Activated CD4-positive, alpha-beta memory T cell treated with anti-CD3 and anti-CD28 coated beads, Interleukin-2, amount 10 ng/mL, durations not matched to agents 7 days and 5 days (primary cell): ENCODE results near the gene SS18L1. TPM values are rescaled to one million over a fixed set of nuclear protein-coding genes. Genes with fewer than 3 reads are reported as not detected.

Source experiments
- CTCF ChIA-PET: fragments of 350-600 bp; sonication (Branson Sonifier 250); formaldehyde crosslinking; loops from one replicate; lab custom pipeline; 2021; ENCODE audit warnings: antibody characterized with exemption, inconsistent platforms; lab: Charles Lee
- POLR2A ChIA-PET: fragments of 350-600 bp; sonication (Branson Sonifier 250); formaldehyde crosslinking; loops from one replicate; lab custom pipeline; 2021; ENCODE audit warnings: antibody characterized with exemption; lab: Charles Lee
- DNase-seq: peaks from one replicate; pipeline ENCODE4 v3.0.0-alpha.2; 2020
- H3K27ac Mint-ChIP-seq: one replicate; pipeline ENCODE4 v1.8.0; 2021; ENCODE audit warnings: mild to moderate bottlenecking, mixed read lengths
- H3K27me3 Mint-ChIP-seq: one replicate; pipeline ENCODE4 v1.8.0; 2021; ENCODE audit warnings: mixed read lengths
- H3K36me3 Mint-ChIP-seq: one replicate; pipeline ENCODE4 v1.8.0; 2021; ENCODE audit warnings: low read depth, mixed read lengths
- H3K4me1 Mint-ChIP-seq: one replicate; pipeline ENCODE4 v1.8.0; 2021; ENCODE audit warnings: mixed read lengths
- H3K4me3 Mint-ChIP-seq: one replicate; pipeline ENCODE4 v1.8.0; 2021; ENCODE audit warnings: mild to moderate bottlenecking, mixed read lengths
- H3K9me3 Mint-ChIP-seq: one replicate; pipeline ENCODE4 v1.8.0; 2021; ENCODE audit warnings: mixed read lengths
- total RNA-seq, 2 experiments: library from RNA; stranded (reverse); gene quantifications; one replicate each; pipeline ENCODE4 v1.2.3, GENCODE V29; 2021

SS18L1 gene
- total RNA-seq, 2 experiments from 2014 or later = 15.1 to 16.7 TPM

DNA sequence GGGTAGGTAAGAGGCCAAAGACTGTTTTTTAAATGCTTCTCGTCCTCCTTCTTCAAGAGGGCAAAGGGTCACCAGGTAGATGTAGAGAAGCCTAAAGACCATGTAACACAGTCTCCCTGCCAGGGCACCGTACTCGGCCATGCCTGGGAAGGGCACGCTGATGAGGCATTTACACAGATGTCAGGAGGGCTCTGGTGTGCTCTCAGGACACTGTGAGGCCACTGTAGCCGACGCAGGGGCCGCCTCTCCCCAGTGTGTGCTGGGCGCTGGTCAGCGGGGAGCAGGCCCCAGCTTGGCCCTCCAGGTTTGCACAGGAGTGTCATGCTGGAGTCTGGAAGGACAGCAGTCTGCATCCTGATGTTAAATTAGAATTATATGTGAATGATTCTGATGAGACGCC, 32.1 kb downstream of the SS18L1 start:
- ChIA-PET POLR2A (no interaction called here), CTCF (no interaction called here)
- H3K9me3 Mint-ChIP-seq = no peaks in the 10 kb centered on the region
- H3K4me3 Mint-ChIP-seq = no peak overlapping the region
- H3K27me3 Mint-ChIP-seq = no peaks in the 10 kb centered on the region
- no peak overlapping the region for H3K27ac Mint-ChIP-seq
- no peaks in the 10 kb centered on the region for H3K4me1 Mint-ChIP-seq
- DNase-seq = no peak
- H3K36me3 Mint-ChIP-seq = peaks cover 5% of the 10 kb centered on the region

DNA sequence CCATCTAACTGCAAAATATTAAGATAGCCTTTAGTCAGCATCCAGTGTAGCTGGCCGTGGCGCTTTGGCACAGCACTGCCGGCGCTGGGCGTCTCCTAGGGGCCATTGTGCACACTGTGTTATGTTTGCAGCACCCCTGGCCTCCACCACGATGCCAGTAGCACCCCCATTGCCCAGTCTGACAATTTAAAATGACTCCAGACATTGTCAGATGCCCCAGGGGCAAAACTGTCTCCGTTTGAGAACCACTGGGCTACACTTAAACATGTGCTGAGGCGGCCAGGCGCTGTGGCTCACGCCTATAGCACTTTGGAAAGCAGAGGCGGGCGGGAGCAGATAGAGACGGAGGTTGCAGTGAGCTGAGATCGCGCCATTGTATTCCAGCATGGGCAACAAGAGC, 33.3 kb downstream of the SS18L1 start:
- peaks cover 8% of the 10 kb centered on the region for H3K36me3 Mint-ChIP-seq
- POLR2A ChIA-PET = no interaction called here

DNA sequence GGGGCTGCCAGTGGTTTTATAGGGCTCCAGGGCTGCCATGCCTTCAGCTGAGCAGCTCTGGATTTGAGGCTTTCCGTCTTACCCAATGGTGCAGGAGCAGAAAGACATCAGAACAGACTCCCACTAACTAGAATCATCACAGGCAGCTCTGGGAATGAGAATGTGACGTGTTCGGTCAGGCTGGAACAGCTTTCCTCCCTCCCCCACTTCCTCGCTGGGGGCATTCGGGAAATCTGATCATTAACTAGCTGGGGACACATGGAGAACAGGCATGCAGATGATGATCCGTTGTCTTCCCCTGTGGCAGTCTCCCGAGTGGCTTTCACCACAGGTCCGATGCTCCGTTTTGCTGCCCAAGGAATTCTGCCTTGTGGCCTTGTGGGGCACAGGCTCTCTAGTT, 33.7 kb downstream of the SS18L1 start:
- no peak for DNase-seq
- H3K4me3 Mint-ChIP-seq = no peak overlapping the region
- peaks cover 8% of the 10 kb centered on the region for H3K4me1 Mint-ChIP-seq
- no peaks in the 10 kb centered on the region for H3K9me3 Mint-ChIP-seq
- ChIA-PET POLR2A (no interaction called here), CTCF (no interaction called here)
- H3K27me3 Mint-ChIP-seq = no peaks in the 10 kb centered on the region
- H3K36me3 Mint-ChIP-seq = peaks cover 10% of the 10 kb centered on the region
- H3K27ac Mint-ChIP-seq = no peak overlapping the region

More for the DNA sequence above, 33.3 kb downstream of the SS18L1 start:
- H3K27ac Mint-ChIP-seq = no peak overlapping the region
- no peak overlapping the region for H3K4me3 Mint-ChIP-seq
- H3K27me3 Mint-ChIP-seq = no peaks in the 10 kb centered on the region
- CTCF ChIA-PET = no interaction called here
- H3K9me3 Mint-ChIP-seq = no peaks in the 10 kb centered on the region
- H3K4me1 Mint-ChIP-seq = peaks cover 3% of the 10 kb centered on the region
- DNase-seq = no peak

DNA sequence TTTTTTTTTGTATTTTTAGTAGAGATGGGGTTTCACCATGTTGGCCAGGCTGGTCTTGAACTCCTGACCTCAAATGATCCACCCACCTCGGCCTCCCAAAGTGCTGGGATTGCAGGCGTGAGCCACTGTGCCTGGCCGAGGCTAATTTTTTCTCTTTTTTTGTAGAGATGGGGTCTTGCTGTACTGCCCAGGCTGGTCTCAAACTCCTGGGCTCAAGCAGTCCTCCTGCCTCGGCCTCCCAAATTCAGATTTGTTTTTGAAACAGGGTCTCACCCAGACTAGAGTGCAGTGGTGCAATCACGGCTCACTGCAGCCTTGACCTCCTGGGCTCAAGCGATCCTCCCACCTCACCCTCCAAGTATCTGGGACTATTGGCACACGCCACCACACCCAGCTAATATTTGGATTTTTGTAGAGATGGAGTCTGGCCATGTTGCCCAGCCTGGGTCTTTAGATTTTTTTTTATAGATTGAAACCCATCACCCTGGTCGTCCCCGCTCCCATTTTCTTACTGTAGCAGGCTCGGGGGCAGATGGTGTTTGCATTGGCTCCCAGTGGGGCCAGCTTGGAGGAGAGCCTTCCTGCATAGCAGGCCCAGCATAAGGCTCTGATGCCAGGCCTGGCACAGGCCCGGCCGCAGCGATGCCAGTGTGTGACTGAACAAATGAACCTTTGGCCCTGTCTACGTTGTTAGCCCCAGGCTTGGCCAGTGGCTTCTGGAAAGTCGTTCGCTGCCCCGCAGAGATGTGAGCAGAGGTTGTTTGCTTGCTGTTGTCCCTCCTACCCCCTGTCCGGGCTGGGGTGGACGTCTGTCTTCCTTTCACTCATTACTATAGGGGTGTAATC, 35.0 kb downstream of the SS18L1 start:
- Mint-ChIP-seq H3K4me3 (no peak overlapping the region), H3K9me3 (no peaks in the 10 kb centered on the region), H3K4me1 (peaks cover 12% of the 10 kb centered on the region), H3K36me3 (peaks cover 10% of the 10 kb centered on the region), H3K27me3 (no peaks in the 10 kb centered on the region), H3K27ac (no peak overlapping the region)
- DNase-seq = no peak
- CTCF ChIA-PET = interaction anchor here (0.6 kb wide), 1 partner anchor 9 kb away, joined by 3 read pairs; no protein-coding TSS in a partner anchor
- POLR2A ChIA-PET = no interaction called here

DNA sequence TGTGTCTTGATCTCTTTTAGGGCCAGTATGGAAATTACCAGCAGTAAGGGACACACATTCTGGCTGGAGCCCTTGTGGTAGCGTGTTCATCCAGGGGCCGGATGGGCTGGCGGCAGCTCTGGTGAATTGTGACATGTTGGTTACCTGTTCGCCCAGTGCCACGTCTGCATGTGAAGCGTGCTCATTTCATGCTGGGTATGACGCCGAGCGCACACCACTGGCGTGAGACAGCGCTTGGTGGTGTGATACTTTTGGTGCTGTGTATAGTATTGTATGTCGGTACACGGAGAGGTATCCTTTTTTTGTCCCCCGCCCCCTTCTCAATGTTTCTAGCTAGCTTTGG, 35.6 kb downstream of the SS18L1 start:
- ChIA-PET POLR2A (no interaction called here), CTCF (no interaction called here)
- Mint-ChIP-seq H3K4me1 (peaks cover 17% of the 10 kb centered on the region), H3K9me3 (no peaks in the 10 kb centered on the region), H3K27me3 (no peaks in the 10 kb centered on the region), H3K4me3 (no peak overlapping the region), H3K27ac (no peak overlapping the region), H3K36me3 (peaks cover 9% of the 10 kb centered on the region)
- no peak for DNase-seq

DNA sequence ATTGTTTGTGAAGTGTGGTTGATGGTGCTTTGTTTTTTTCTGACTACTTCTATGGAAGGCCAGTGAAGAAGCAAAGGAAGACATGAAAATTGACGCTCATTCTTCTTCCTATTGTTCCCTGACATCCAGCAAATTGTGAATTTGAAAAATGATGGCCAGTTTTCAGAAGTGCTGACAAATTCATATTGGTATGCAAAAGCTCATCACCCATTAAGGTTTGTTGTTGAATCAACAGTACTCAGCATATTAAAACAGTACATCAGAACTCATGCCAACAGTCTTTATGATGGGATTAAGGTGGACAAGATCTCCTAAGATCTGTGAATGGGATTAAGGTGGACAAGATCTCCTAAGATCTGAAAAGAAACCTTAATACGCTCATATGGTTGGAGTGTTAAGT, 38.2 kb downstream of the SS18L1 start:
- Mint-ChIP-seq H3K4me1 (peaks cover 31% of the 10 kb centered on the region), H3K4me3 (peak overlapping the region; percentile 92), H3K9me3 (no peaks in the 10 kb centered on the region), H3K27ac (peak overlapping the region; percentile 88), H3K27me3 (no peaks in the 10 kb centered on the region), H3K36me3 (peaks cover 8% of the 10 kb centered on the region)
- DNase-seq = no peak
- POLR2A ChIA-PET = interaction anchor here (0.8 to 2.6 kb wide), 3 partner anchors 39 to 119 kb away, joined by 3 to 21 read pairs (median 12); partner anchors contain the start of genes PSMA7 and SS18L1
- CTCF ChIA-PET = no interaction called here

DNA sequence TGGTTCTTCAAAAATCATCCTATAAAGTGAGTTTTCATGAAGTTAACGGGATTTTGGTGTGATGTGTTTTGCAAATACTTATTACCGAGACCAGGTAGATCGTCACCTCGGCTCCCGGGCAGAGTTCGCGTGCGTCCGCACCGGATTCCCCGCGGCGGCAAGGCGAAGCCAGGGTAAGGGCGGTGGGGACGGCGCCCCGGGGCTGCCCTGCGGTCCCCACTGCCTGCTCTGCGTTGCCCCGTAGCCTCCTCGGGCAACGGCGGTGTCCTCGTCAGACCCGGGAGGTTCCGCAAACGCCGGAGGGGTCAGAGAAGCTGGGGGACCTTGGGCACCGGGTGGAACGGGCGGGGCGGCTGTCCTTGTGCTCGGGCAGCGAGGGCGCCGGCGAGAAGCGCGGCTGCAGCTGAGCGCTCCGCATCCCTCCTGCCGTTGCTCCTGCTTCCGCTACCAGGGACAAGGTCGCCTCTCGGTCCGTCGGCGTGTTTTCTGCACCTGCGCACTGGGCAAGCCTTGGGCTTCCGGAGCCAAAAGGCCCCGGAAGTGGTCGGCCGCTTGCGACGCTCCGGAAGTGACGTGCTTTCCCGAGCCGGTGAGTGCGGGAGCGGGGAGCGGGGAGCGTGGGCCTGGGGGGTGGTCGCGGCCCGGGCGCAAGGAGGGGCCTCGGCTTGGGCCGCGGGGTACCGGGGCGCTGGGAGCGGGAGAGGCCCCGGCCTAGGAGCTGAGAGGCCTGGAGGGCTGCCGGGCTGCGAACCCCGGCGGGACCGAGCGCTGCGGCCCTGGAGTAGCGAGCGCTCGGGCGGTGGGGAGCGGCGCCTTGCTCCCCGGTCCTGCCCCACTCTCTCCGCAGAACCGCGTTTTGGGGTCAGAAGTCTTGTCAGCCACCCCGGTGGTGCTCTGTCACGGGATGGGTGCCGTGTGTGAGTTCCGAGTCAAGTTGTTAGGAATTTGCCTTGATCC, 39.2 kb downstream of the SS18L1 start, which contains the start of gene MTG2:
TSS of gene MTG2 (plus strand) at position 560 of the 957 bp plus-strand sequence. CDS start 10,393 bp downstream, outside the sequence.
- Mint-ChIP-seq H3K4me1 (peaks cover 38% of the 10 kb centered on the region), H3K9me3 (no peaks in the 10 kb centered on the region), H3K4me3 (peak within 1 kb of the TSS; percentile 92), H3K36me3 (peaks cover 8% of the 10 kb centered on the region), H3K27ac (peak within 1 kb of the TSS; percentile 88), H3K27me3 (no peaks in the 10 kb centered on the region)
- DNase-seq = peak; percentile 95
- ChIA-PET POLR2A (interaction anchor here (0.7 to 2.6 kb wide), 5 partner anchors 40 to 116 kb away, joined by 3 to 21 read pairs (median 4); partner anchors contain the start of genes LSM14B, PSMA7 and SS18L1), CTCF (no interaction called here)

DNA sequence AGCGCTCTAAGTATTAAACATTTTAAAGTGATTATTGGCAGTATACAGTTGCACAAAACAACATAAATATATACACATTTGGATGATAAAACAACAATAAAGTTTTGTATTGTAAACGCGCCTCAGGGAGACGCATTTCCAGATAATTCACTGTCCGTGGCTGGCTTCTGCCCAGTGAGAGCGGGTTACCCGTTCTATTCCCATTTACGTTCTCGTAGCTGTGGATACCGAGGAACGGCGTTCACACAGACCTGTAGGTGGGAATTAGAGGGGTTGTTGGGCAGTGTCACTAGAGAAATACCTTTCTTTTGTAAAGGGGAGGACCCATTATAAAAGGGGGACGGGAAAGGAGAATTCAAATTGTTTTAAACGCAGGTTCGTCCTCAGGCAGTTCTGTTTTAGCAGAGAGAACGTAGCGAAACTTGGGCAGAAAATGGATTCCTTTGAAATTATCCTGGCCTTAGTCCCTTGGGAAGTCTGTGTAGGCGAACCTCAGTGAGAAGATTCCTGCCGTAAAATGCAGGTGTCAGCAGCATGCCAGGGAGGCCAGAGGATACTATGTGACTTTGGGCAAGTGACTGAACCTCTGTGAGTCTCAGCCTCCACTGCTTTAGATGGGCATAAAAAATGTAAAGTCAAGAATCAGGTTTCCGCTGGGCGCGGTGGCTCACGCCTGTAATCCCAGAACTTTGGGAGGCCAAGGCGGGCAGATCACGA, 40.0 kb downstream of the SS18L1 start:
- DNase-seq = no peak
- Mint-ChIP-seq H3K9me3 (no peaks in the 10 kb centered on the region), H3K27me3 (no peaks in the 10 kb centered on the region), H3K4me1 (peaks cover 39% of the 10 kb centered on the region), H3K4me3 (peak overlapping the region; percentile 92), H3K27ac (peak overlapping the region; percentile 79), H3K36me3 (peaks cover 8% of the 10 kb centered on the region)
- POLR2A ChIA-PET = interaction anchor here (0.8 to 2.6 kb wide), 4 partner anchors 41 to 117 kb away, joined by 3 to 21 read pairs (median 8); partner anchors contain the start of genes LSM14B, PSMA7 and SS18L1
- CTCF ChIA-PET = no interaction called here

DNA sequence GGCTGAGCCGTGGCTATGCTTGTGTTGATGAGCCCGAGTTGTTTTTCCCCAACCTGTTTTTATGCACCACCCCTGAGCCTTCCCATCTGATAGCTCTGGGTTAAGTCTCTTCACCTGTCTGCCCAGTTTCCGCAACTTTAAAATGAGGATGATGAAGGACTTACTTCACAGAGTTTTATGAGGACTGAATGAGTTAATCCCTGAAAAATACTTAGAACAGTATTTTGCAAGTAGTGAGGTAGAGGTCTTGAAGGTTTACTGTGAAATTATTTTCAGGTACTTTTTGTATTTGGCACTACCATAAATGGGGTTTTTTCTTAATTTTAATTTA, 42.5 kb downstream of the SS18L1 start:
- POLR2A ChIA-PET = no interaction called here
- Mint-ChIP-seq H3K27ac (no peak overlapping the region), H3K4me1 (peaks cover 39% of the 10 kb centered on the region), H3K4me3 (no peak overlapping the region), H3K36me3 (peaks cover 5% of the 10 kb centered on the region), H3K27me3 (no peaks in the 10 kb centered on the region), H3K9me3 (no peaks in the 10 kb centered on the region)
- no peak for DNase-seq
- CTCF ChIA-PET = interaction anchor here (0.9 kb wide), 1 partner anchor 10 kb away, joined by 3 read pairs; no protein-coding TSS in a partner anchor

DNA sequence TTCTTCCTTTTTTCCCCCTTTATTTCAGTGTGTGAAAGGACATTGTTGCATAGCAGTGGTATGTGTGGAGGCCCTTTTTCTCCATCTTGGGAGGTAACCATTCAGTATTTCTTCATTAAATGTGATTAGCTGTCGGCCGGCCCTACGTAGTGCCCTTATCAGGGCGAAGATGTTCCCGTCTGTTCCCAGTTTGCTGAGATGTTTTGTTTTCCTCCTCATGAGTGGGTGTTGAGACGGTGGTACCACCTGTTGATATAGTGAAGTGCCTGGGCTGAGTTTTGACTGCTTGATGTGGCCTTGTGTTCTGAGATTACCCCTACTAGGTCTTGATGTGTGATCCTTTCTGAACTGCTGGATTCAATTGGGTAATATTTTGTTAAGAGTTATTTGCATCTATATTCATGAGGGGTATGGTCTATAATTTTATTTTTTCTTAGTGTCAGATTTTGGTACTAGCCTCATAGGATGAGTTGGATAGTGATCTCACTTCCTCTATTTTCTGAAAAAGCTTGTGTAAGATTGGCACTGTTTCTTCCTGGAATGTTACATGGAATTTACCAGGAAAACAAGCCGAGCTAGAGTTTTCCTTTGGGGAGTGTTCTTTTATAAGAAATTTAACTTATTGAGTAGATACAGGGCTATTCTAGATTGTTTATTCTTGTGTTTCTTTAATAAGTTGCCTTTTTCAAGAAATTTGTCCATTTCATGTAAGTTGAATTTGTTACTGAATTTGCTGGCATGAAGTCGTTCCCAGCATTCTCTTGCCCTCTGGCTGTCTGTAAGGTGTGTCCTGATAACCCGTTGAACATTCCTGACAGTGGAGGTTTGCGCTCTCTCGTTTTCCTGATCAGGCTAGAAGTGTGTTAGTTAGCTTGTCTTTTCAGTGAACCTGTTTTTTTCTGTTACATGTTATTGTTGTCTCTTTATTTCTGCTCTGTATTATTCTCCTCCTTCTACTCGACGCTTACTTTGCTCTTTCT, 43.6 kb downstream of the SS18L1 start:
- Mint-ChIP-seq H3K9me3 (no peaks in the 10 kb centered on the region), H3K27ac (no peak overlapping the region), H3K4me3 (no peak overlapping the region), H3K27me3 (no peaks in the 10 kb centered on the region), H3K36me3 (no peaks in the 10 kb centered on the region), H3K4me1 (peaks cover 32% of the 10 kb centered on the region)
- no peak for DNase-seq
- CTCF ChIA-PET = interaction anchor here (0.7 to 0.9 kb wide), 2 partner anchors 9 kb away, joined by 3 read pairs; no protein-coding TSS in a partner anchor
- POLR2A ChIA-PET = no interaction called here

DNA sequence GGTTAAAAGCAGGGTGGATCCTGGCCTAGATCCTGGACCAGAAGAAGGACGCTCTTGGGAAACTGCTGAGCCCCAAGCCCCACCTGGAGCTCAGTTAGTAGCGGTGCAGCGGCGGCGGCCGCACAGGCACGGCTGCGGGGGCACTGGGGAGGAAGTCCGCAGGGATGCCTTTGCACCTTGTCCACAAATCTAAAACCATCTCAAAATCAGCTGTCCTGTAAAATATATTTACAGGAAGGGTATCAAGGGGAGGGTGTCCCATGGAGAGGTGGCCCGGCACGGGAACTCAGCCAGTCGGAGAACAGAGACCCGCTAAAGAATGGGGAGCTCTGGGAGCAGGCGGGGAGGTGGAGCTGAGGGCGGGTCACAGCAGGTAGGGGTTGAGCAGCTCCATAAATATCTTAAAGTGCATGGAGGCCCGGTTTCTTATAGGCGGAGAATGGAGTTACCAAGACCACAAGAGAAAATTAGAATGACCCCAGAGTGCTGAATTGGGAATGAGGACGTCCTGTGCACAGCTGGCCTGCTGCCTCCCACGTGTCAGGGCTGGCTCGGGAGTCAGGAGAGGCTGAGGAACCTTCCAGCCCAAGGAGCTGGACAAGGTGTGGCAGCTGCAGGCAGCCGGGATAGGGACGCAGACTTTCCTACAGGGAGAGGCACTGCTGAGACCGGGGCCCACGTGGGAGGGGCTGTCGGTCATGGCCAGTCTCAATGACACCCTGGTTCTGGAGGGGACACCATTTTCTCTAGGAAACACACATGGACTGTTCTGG, 47.3 kb downstream of the SS18L1 start:
- no peak overlapping the region for H3K27ac Mint-ChIP-seq
- H3K4me1 Mint-ChIP-seq = peaks cover 12% of the 10 kb centered on the region
- H3K4me3 Mint-ChIP-seq = no peak overlapping the region
- H3K9me3 Mint-ChIP-seq = no peaks in the 10 kb centered on the region
- no peak for DNase-seq
- peaks cover 5% of the 10 kb centered on the region for H3K36me3 Mint-ChIP-seq
- ChIA-PET POLR2A (no interaction called here), CTCF (no interaction called here)
- no peaks in the 10 kb centered on the region for H3K27me3 Mint-ChIP-seq
